GM10248 (cell line): Measurements from ENCODE around the gene PDZK1IP1.

ENCODE experiments used
- CTCF ChIA-PET: fragments of 300-600 bp; sonication (Branson Sonifier 250); formaldehyde crosslinking; extraction: SDS; loops from one replicate; lab custom pipeline; 2021; ENCODE audit warnings: antibody characterized with exemption; lab: Yijun Ruan, JAX
- POLR2A ChIA-PET: fragments of 350-650 bp; sonication (Branson Sonifier 250); formaldehyde crosslinking; extraction: SDS; loops from one replicate; lab custom pipeline; 2020; ENCODE audit warnings: antibody characterized with exemption; lab: Yijun Ruan, JAX
- DNase-seq: peaks from one replicate; pipeline ENCODE4 v3.0.0; 2012; ENCODE audit errors: extremely low spot score
- TF ChIP-seq, protein P1 (sequence below): IDR thresholded peaks from 2 replicates; pipeline ENCODE4 v1.5.1; 2012; ENCODE audit warnings: mild to moderate bottlenecking, low read depth; ENCODE audit errors: extremely low read depth, missing control alignments, control extremely low read depth

Gene PDZK1IP1

DNA sequence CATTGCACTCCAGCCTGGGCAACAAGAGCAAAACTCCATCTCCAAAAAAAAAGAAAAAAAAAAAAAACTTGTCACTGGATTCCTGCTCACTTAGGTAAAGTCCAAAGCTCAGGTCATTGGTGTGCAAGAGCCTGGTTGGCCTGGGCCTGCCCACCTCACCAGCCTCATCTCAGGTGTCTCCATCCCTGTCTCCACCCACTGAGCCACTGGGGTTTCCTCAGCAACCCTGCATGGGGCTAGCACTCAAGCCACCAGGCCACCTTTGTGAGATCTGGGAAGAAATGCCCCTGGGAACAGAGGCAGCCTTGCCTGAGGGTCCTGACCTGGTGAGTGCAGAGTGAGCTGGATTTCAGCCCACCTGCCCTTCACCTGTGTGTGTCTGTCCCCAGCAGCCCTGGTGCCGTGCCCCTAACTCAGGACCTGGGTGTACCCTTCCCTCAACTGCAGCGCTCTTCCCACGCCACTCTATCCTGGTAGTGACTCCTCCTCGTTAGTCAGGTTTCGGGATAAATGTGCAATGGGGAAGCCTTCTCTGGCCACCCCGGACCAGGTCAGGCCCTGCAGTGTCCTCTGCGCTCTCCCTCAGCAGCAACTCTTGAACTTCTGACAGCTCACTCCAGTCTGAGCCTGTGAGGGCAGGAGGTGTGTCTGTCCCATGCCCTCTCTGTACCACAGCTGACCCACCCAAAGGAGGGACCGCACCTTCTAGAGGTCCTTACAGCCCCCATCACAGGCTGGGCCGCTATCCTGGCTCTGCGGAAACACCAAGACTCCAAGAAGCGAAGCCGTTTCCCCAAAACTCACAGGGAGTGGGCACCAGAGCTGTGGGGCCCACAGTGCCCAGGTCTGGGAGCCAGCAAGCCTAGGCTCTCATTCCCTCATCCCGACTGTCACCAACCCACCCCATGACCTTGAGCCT, 3.3 kb downstream of the PDZK1IP1 start:
- ChIA-PET POLR2A (no interaction called here), CTCF (interaction anchor here (1.9 kb wide), 2 partner anchors 8 to 11 kb away, joined by 11 to 21 read pairs; no protein-coding TSS in a partner anchor)
- DNase-seq = no peak
- TF ChIP-seq, protein P1, sequence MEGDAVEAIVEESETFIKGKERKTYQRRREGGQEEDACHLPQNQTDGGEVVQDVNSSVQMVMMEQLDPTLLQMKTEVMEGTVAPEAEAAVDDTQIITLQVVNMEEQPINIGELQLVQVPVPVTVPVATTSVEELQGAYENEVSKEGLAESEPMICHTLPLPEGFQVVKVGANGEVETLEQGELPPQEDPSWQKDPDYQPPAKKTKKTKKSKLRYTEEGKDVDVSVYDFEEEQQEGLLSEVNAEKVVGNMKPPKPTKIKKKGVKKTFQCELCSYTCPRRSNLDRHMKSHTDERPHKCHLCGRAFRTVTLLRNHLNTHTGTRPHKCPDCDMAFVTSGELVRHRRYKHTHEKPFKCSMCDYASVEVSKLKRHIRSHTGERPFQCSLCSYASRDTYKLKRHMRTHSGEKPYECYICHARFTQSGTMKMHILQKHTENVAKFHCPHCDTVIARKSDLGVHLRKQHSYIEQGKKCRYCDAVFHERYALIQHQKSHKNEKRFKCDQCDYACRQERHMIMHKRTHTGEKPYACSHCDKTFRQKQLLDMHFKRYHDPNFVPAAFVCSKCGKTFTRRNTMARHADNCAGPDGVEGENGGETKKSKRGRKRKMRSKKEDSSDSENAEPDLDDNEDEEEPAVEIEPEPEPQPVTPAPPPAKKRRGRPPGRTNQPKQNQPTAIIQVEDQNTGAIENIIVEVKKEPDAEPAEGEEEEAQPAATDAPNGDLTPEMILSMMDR = no peak

DNA sequence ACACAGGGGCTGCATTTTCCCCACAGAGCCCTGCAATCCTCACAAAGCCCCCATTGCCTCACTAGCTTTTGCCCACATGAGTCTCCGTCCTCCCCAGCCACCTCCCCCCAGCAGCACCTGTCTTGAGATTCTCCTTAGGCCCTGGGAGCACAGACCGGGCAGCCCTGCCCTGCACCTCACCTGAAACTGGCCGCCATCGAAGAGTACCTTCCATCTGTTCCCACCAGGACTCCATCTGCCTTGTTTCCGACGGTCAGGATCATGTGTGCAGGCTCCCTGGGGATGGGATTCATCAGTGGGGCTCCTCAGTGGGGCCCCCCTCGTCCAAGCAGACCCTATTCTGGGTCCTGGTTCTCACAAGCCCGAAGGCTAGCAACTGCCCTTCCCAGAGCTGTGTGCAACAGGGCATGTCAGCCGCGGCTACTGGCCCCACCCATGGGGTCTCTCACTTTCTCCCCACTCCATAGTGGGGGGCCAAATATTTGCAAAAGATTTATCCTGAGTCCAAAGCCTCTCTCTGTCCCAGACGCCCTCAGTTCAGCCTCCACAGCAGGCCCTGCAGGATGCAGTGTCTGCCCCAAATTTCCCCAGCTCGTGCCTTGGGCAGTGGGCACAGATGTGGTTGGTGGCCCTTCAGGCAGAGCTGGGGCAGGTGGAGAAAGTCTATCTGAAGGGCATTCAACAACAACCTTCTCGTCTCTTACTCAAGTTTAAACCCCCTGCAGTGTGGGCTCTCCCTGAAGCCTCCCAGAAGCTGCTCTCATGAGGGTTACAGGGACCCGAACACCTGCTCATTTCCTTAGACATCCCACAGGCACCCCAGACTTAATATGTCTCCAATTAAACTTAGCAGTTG, 4.8 kb downstream of the PDZK1IP1 start:
- ChIA-PET POLR2A (no interaction called here), CTCF (interaction anchor here (0.8 to 11.4 kb wide), 5 partner anchors 7 to 78 kb away, joined by 3 to 192 read pairs (median 4); partner anchors contain the start of gene PDZK1IP1)
- DNase-seq = no peak

DNA sequence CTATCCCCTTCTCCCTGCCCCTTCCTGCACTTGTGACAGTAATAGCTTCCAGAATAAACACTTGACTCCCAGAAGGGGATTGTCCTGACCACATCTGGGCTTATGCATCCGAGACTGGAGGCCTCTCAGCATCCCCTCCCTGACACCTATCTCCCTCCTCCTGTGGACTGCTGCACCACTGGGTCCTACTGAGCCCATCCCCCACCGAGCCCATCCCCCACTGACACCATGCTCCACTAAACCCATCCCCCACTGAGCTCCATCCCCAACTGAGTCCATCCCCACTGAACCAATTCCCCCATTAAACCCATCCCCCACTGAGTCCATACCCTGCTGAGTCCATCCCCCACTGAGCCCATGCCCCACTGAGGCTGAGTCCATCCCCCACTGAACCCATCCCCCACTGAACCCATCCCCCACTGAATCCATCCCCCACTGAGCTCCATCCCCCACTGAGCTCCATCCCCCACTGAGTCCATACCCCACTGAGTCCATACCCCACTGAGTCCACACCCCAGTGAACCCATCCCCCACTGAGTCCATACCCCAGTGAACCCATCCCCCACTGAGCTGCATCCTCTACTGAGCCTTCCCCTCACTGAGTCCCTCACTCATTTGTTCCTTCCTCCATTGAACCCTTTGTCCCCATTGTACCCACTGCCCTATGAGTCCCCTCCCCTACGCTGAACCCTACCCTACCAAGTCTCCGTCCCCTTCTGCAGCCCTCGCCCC, 5.6 kb downstream of the PDZK1IP1 start:
- ChIA-PET CTCF (interaction anchor here (1.1 to 11.4 kb wide), 3 partner anchors 8 to 11 kb away, joined by 4 to 192 read pairs (median 13); partner anchors contain the start of gene PDZK1IP1), POLR2A (no interaction called here)
- DNase-seq = no peak
- TF ChIP-seq, protein P1 = no peak

More for the DNA sequence above, 4.8 kb downstream of the PDZK1IP1 start:
- TF ChIP-seq, protein P1 = no peak

DNA sequence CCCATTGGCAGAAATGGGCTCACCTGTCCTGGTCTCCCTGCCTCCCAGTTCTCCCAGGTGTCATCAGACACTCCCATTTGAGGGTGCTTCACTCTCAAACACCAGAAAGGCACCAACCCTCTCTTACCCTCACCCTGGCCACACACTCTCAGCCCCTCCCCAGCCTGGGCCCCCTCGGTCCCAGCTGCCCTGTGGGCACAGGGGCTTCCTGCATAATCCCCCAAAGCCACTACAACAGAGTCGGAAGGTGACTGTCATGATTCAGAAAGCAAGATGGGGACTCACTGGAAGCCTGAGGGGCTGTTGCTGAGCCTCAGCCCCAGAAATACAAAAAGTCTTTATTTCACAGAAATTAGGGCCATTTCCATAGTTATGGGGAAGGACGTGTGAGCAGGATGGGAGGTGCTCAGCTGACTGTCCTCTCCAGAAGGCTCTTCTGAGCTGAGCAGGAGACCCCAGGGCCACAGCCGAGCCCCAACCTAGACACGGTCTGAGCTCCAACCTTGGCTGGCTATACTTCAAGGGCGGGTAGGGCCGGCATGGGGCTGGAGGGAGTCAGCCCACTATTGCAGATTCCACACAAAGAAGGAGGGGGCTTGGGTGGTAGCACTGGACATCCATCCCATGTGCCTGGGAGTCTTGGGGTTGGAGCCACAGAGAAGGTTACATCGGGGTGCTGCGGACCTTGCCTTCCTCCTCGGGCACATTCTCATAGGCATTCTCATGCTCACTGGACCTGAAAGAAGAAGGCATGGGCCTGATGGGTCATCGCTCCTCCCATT, 6.3 kb downstream of the PDZK1IP1 start:
- DNase-seq = no peak
- ChIA-PET CTCF (interaction anchor here (1.1 to 11.4 kb wide), 3 partner anchors 8 to 10 kb away, joined by 4 to 192 read pairs (median 13); partner anchors contain the start of gene PDZK1IP1), POLR2A (no interaction called here)
- TF ChIP-seq, protein P1 = no peak

DNA sequence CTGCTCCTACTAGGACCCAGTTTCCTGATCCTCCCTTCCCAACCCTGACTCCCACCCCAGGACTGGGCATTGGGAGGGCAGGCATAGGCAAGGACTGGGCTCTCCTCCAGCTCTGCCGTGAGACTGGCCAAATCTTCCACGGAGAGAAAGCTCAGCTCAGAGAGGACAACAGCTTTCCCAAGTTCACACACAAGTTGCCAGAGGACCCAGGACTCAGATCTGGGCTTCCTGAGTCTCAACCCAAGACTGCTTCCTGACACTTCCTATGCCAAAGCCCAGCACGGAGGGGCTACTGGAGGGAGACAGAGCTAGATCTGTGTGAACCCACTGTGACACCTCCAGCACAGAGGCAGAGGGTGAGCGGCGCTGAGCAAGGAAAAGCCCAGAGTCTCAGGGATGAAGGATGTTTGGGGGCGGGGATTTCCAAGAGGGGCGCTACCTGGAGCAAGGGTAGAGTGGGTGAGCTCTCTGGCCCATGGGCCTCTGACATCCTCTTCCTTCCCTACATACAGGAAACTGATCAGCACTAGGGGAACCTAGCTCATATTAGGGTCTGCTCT, 7.1 kb downstream of the PDZK1IP1 start:
- ChIA-PET POLR2A (no interaction called here), CTCF (interaction anchor here (0.6 to 11.4 kb wide), 3 partner anchors 9 to 543 kb away, joined by 3 to 192 read pairs (median 5); partner anchors contain the start of gene PDZK1IP1)
- TF ChIP-seq, protein P1 = no peak
- DNase-seq = no peak
